HEK293 (cell line): ENCODE results near the gene SLC28A3.

Experiments
- ZNF76 ChIP-seq: fragments of 450-650 bp; formaldehyde crosslinking; IDR thresholded peaks from 2 replicates; pipeline ENCODE4; 2016; ENCODE audit warnings: low read depth, missing biosample characterization, missing genetic modification characterization, borderline replicate concordance
- TF ChIP-seq, protein P1 (sequence below): fragments of 450-650 bp; formaldehyde crosslinking; IDR thresholded peaks from 2 replicates; pipeline ENCODE4 v1.5.1; 2016; ENCODE audit warnings: missing biosample characterization, missing genetic modification characterization
- TF ChIP-seq, protein P2 (sequence below): sonication (generic); formaldehyde crosslinking; IDR thresholded peaks from 2 replicates; pipeline ENCODE4 v1.8.1; 2022; ENCODE audit warnings: mild to moderate bottlenecking, moderate library complexity, missing genetic modification reagents

DNA sequence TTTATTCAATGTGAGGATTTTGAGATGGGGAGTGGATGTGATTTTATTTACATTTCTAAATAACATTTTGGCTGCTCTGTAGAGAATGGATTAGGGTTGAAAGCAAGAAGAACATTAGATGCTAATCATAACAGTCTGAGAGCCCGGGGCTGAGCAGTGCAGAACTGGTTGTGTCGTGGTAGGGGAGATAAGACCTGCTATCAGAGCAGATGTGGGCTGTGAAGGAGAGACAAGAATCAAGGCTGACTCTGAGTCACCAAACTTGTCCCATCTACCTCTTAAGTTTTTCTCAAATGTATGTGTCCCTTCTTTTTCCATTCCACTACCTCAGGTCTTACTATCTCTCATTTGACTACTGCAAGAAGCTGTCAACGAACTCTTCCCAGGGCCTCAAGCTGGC lies 35.4 kb upstream of the SLC28A3 start:
- TF ChIP-seq, protein P1, sequence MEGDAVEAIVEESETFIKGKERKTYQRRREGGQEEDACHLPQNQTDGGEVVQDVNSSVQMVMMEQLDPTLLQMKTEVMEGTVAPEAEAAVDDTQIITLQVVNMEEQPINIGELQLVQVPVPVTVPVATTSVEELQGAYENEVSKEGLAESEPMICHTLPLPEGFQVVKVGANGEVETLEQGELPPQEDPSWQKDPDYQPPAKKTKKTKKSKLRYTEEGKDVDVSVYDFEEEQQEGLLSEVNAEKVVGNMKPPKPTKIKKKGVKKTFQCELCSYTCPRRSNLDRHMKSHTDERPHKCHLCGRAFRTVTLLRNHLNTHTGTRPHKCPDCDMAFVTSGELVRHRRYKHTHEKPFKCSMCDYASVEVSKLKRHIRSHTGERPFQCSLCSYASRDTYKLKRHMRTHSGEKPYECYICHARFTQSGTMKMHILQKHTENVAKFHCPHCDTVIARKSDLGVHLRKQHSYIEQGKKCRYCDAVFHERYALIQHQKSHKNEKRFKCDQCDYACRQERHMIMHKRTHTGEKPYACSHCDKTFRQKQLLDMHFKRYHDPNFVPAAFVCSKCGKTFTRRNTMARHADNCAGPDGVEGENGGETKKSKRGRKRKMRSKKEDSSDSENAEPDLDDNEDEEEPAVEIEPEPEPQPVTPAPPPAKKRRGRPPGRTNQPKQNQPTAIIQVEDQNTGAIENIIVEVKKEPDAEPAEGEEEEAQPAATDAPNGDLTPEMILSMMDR (tag by site-specific recombination) = no peak
- TF ChIP-seq, protein P2, sequence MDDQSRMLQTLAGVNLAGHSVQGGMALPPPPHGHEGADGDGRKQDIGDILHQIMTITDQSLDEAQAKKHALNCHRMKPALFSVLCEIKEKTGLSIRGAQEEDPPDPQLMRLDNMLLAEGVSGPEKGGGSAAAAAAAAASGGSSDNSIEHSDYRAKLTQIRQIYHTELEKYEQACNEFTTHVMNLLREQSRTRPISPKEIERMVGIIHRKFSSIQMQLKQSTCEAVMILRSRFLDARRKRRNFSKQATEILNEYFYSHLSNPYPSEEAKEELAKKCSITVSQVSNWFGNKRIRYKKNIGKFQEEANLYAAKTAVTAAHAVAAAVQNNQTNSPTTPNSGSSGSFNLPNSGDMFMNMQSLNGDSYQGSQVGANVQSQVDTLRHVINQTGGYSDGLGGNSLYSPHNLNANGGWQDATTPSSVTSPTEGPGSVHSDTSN (CRISPR knock-in tag) = no peak
- TF ChIP-seq ZNF76 (tag by site-specific recombination) = no peak
